AG04449 (cell line): ENCODE results near the gene PUDP.
"Not testable (repeated sequence)": the region's sequence is repeated elsewhere in the genome, so short reads cannot be mapped to it uniquely, and the experiment has no call there.

Source experiments
- CTCF ChIA-PET: fragments of 350-600 bp; formaldehyde crosslinking; extraction: SDS; loops from one replicate; lab custom pipeline; 2021; ENCODE audit warnings: antibody characterized with exemption; lab: Yijun Ruan, JAX
- POLR2A ChIA-PET: fragments of 400-600, 350-600 bp; formaldehyde crosslinking; extraction: SDS; loops from one replicate; lab custom pipeline; 2020; ENCODE audit warnings: antibody characterized with exemption, inconsistent platforms; lab: Yijun Ruan, JAX
- DNase-seq: peaks from one replicate; pipeline ENCODE4 v3.0.0-alpha.2; 2010; ENCODE audit warnings: low read depth, low spot score
- H3K4me3 ChIP-seq: 2 replicates; pipeline ENCODE4 v1.5.1; 2011; ENCODE audit warnings: low read depth, mild to moderate bottlenecking, control low read depth, low read length
- TF ChIP-seq, protein P1 (sequence below): IDR thresholded peaks from one replicate; pipeline ENCODE4 v1.5.1; 2011; ENCODE audit warnings: mild to moderate bottlenecking, moderate library complexity, low read length, control low read depth, inconsistent platforms; ENCODE audit not compliant: insufficient read depth; ENCODE audit errors: missing control alignments

PUDP gene

DNA sequence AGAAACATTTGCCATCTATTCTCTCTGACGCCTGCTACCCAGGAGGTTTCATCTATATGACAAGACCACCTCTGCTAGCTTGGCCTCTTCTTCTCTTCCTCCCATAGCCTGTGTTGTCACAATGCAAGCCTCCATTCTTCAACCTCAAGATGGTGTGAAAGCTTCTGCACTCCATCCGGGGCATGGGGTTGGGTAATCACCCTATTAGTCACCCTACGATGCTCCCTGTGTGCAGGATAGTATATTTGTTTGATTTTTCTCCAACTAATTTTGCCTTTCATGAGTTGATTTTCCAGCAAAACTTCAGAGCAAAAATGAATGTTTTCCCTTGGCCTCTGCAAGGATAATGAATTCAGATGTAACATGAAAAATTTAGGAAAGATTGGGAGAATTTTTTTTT, 128.4 kb downstream of the PUDP start:
- ChIA-PET POLR2A (no interaction called here), CTCF (no interaction called here)
- no peak overlapping the region for H3K4me3 ChIP-seq
- TF ChIP-seq, protein P1, sequence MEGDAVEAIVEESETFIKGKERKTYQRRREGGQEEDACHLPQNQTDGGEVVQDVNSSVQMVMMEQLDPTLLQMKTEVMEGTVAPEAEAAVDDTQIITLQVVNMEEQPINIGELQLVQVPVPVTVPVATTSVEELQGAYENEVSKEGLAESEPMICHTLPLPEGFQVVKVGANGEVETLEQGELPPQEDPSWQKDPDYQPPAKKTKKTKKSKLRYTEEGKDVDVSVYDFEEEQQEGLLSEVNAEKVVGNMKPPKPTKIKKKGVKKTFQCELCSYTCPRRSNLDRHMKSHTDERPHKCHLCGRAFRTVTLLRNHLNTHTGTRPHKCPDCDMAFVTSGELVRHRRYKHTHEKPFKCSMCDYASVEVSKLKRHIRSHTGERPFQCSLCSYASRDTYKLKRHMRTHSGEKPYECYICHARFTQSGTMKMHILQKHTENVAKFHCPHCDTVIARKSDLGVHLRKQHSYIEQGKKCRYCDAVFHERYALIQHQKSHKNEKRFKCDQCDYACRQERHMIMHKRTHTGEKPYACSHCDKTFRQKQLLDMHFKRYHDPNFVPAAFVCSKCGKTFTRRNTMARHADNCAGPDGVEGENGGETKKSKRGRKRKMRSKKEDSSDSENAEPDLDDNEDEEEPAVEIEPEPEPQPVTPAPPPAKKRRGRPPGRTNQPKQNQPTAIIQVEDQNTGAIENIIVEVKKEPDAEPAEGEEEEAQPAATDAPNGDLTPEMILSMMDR: no peak
- DNase-seq: no peak

DNA sequence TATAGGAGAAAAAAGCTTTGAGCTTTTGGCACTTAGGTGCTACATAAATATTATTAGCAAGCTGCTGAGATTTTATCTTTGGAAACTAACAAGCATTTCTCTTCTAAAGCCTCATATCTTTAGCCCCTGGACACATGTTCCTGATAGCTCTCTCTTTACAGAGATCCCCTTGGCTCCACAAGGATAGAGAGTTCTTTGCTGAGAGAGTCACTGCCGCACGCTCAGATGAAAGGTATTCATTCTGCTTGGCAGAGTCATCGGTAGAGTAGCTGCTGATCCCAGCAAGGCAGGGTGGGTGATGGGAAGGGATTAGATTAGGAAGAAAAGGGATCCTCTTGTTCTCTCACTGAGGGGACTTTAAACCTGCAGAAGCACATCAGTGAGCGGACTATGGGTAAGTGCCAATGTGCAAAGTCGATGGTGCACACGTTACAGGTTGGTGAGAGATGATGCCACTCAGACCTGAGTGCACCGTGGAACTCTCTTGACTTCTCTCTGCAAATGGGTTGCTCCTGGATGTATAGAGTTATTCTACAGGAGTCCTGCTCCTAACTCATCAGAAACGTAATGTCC, 135.6 kb downstream of the PUDP start:
- DNase-seq, CTCF ChIA-PET: not testable (repeated sequence)

DNA sequence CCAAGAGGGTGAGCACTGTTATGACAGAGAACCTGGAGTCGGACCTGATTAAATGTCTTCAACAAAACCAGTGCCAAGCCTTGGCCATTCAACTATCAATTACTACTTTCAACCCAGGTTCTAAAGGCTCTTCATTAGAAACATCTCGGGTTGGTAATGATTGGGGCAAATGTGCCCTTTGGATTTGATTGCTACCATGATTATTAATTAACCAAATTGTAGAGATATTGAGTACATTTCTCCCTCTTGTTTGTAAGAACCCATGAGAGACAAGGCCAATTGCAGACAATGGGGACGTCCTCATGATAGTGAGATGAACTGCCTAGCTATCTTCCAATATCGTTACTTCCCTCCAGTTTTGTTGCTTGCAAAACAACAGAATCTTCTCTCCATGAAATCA, 137.1 kb downstream of the PUDP start:
- H3K4me3 ChIP-seq, POLR2A ChIA-PET, CTCF ChIA-PET, DNase-seq: not testable (repeated sequence)

More for the DNA sequence above, 135.6 kb downstream of the PUDP start:
- POLR2A ChIA-PET, H3K4me3 ChIP-seq: not testable (repeated sequence)

DNA sequence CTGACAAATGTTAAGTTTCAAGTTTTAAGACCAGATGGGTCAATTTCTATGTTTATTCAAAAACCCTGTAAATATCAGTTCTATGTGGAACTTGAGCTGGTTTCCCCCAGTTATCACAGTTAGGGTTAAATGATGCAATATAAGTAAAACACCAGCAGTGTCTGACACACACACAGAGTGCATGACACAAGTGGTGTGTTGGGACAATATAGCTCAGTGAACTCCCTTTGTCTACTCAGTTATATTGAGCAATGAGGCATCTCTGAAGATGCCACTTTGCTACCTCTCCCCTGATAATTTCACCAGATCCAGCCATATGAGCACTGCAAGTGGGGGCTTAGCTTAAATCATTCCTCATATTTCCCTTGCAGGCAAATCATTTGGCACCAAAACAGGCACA, 140.6 kb downstream of the PUDP start:
- DNase-seq, CTCF ChIA-PET, POLR2A ChIA-PET, H3K4me3 ChIP-seq: not testable (repeated sequence)
